ENCODE data around the gene RAB23. TPM values are rescaled to one million over a fixed set of nuclear protein-coding genes. Genes with fewer than 3 reads are reported as not detected.
A peak's percentile ranks its signal among the peaks of the same experiment; 100 is the strongest.

The RAB23 gene
- total RNA-seq, 1 donor from 2014 or later: 21.4 TPM

GRCh38 chr6:57172136-57173055 lies 49.7 kb downstream of the RAB23 start, which contains the start of gene BAG2:
TSS of gene BAG2 (plus strand) at chr6:57172326. CDS start at chr6:57172698, 372 bp downstream.
- DNase-seq (ENCODE audit: low read depth): peak; percentile 81
- H3K27me3 Mint-ChIP-seq (ENCODE audit: low read depth, unreplicated experiment): no peaks in the 10 kb centered on the region
- TF ChIP-seq CTCF (IDR thresholded peaks at IDR 0.05; ENCODE audit: insufficient read depth, low read depth, low read length): no peak
- TF ChIP-seq EZH2 (IDR thresholded peaks at IDR 0.05; ENCODE audit: insufficient read depth, low read length): no peak
- peaks cover 50% of the 10 kb centered on the region for H3K79me2 ChIP-seq (ENCODE audit: insufficient read depth, low read length)
- peaks cover 14% of the 10 kb centered on the region for H3K4me1 Mint-ChIP-seq (ENCODE audit: low read depth, unreplicated experiment)
- H2AFZ ChIP-seq (ENCODE audit: low read depth, low read length): peak within 1 kb of the TSS; percentile 48
- H3K4me1 ChIP-seq (ENCODE audit: insufficient read depth, low read length): peaks cover 14% of the 10 kb centered on the region
- peak within 1 kb of the TSS; percentile 88 for H3K4me2 ChIP-seq (ENCODE audit: low read length)
- H3K9me3 Mint-ChIP-seq (ENCODE audit: unreplicated experiment): no peaks in the 10 kb centered on the region
- peaks cover 3% of the 10 kb centered on the region for H3K36me3 Mint-ChIP-seq (ENCODE audit: low read depth, unreplicated experiment)
- no peaks in the 10 kb centered on the region for H3K27me3 ChIP-seq (ENCODE audit: insufficient read depth, low read length)
- peak within 1 kb of the TSS; percentile 92 for H3K9ac ChIP-seq (ENCODE audit: low read length)
- no peak for FAIRE-seq
- peaks cover 2% of the 10 kb centered on the region for H3K36me3 ChIP-seq (ENCODE audit: insufficient read depth, low read length)
- peak within 1 kb of the TSS; percentile 97 for H3K4me3 Mint-ChIP-seq (ENCODE audit: unreplicated experiment)
- peak within 1 kb of the TSS; percentile 85 for H3K27ac Mint-ChIP-seq (ENCODE audit: unreplicated experiment)
- peak within 1 kb of the TSS; percentile 72 for H3K4me3 ChIP-seq (ENCODE audit: insufficient read depth, low read depth, low read length)
- peak within 1 kb of the TSS; percentile 73 for H3K27ac ChIP-seq (ENCODE audit: low read depth, low read length)
- H4K20me1 ChIP-seq (ENCODE audit: insufficient read depth, low read length): peaks cover 15% of the 10 kb centered on the region
- no peaks in the 10 kb centered on the region for H3K9me3 ChIP-seq (ENCODE audit: insufficient read depth, low read depth, low read length)

GRCh38 chr6:57165080-57165479 lies 57.0 kb downstream of the RAB23 start:
- DNase-seq (ENCODE audit: low read depth) (no peak), FAIRE-seq (no peak)
- no peaks in the 10 kb centered on the region for H4K20me1 ChIP-seq (ENCODE audit: insufficient read depth, low read length)
- no peak overlapping the region for H3K4me3 Mint-ChIP-seq (ENCODE audit: unreplicated experiment)
- no peaks in the 10 kb centered on the region for H3K79me2 ChIP-seq (ENCODE audit: insufficient read depth, low read length)
- H3K27ac Mint-ChIP-seq (ENCODE audit: unreplicated experiment): no peak overlapping the region
- no peaks in the 10 kb centered on the region for H3K27me3 Mint-ChIP-seq (ENCODE audit: low read depth, unreplicated experiment)
- no peak overlapping the region for H3K27ac ChIP-seq (ENCODE audit: low read depth, low read length)
- no peak overlapping the region for H2AFZ ChIP-seq (ENCODE audit: low read depth, low read length)
- no peaks in the 10 kb centered on the region for H3K27me3 ChIP-seq (ENCODE audit: insufficient read depth, low read length)
- H3K4me1 Mint-ChIP-seq (ENCODE audit: low read depth, unreplicated experiment): peaks cover 4% of the 10 kb centered on the region
- no peak overlapping the region for H3K4me2 ChIP-seq (ENCODE audit: low read length)
- H3K36me3 ChIP-seq (ENCODE audit: insufficient read depth, low read length): peaks cover 13% of the 10 kb centered on the region
- peaks cover 4% of the 10 kb centered on the region for H3K36me3 Mint-ChIP-seq (ENCODE audit: low read depth, unreplicated experiment)
- no peaks in the 10 kb centered on the region for H3K9me3 Mint-ChIP-seq (ENCODE audit: unreplicated experiment)
- H3K4me3 ChIP-seq (ENCODE audit: insufficient read depth, low read depth, low read length): no peak overlapping the region
- no peaks in the 10 kb centered on the region for H3K4me1 ChIP-seq (ENCODE audit: insufficient read depth, low read length)
- TF ChIP-seq EZH2 (IDR thresholded peaks at IDR 0.05; ENCODE audit: insufficient read depth, low read length) (no peak), CTCF (IDR thresholded peaks at IDR 0.05; ENCODE audit: insufficient read depth, low read depth, low read length) (no peak)
- H3K9me3 ChIP-seq (ENCODE audit: insufficient read depth, low read depth, low read length): no peaks in the 10 kb centered on the region
- H3K9ac ChIP-seq (ENCODE audit: low read length): no peak overlapping the region

GRCh38 chr6:57163956-57164355 lies 58.2 kb downstream of the RAB23 start:
- TF ChIP-seq EZH2 (IDR thresholded peaks at IDR 0.05; ENCODE audit: insufficient read depth, low read length) (no peak), CTCF (IDR thresholded peaks at IDR 0.05; ENCODE audit: insufficient read depth, low read depth, low read length) (no peak)
- H3K4me2 ChIP-seq (ENCODE audit: low read length): no peak overlapping the region
- H3K36me3 ChIP-seq (ENCODE audit: insufficient read depth, low read length): peaks cover 13% of the 10 kb centered on the region
- H3K9me3 ChIP-seq (ENCODE audit: insufficient read depth, low read depth, low read length): no peaks in the 10 kb centered on the region
- H2AFZ ChIP-seq (ENCODE audit: low read depth, low read length): no peak overlapping the region
- H3K4me3 ChIP-seq (ENCODE audit: insufficient read depth, low read depth, low read length): no peak overlapping the region
- no peak overlapping the region for H3K4me3 Mint-ChIP-seq (ENCODE audit: unreplicated experiment)
- no peak overlapping the region for H3K27ac ChIP-seq (ENCODE audit: low read depth, low read length)
- H4K20me1 ChIP-seq (ENCODE audit: insufficient read depth, low read length): no peaks in the 10 kb centered on the region
- no peaks in the 10 kb centered on the region for H3K4me1 ChIP-seq (ENCODE audit: insufficient read depth, low read length)
- no peaks in the 10 kb centered on the region for H3K79me2 ChIP-seq (ENCODE audit: insufficient read depth, low read length)
- H3K9me3 Mint-ChIP-seq (ENCODE audit: unreplicated experiment): no peaks in the 10 kb centered on the region
- H3K27me3 ChIP-seq (ENCODE audit: insufficient read depth, low read length): no peaks in the 10 kb centered on the region
- peaks cover 4% of the 10 kb centered on the region for H3K36me3 Mint-ChIP-seq (ENCODE audit: low read depth, unreplicated experiment)
- FAIRE-seq (no peak), DNase-seq (ENCODE audit: low read depth) (no peak)
- H3K9ac ChIP-seq (ENCODE audit: low read length): no peak overlapping the region
- peaks cover 2% of the 10 kb centered on the region for H3K4me1 Mint-ChIP-seq (ENCODE audit: low read depth, unreplicated experiment)
- no peak overlapping the region for H3K27ac Mint-ChIP-seq (ENCODE audit: unreplicated experiment)
- H3K27me3 Mint-ChIP-seq (ENCODE audit: low read depth, unreplicated experiment): no peaks in the 10 kb centered on the region
